GM12865 (cell line): ENCODE measurements around the gene SLC6A13.

ENCODE experiments used
- DNase-seq: peaks from one replicate; pipeline ENCODE4 v3.0.0; 2010; ENCODE audit warnings: low read depth
- H3K4me3 ChIP-seq: 2 replicates; pipeline ENCODE4 v1.5.1; 2011; ENCODE audit warnings: mild to moderate bottlenecking, low read depth, low read length, control low read depth
- CTCF ChIP-seq: IDR thresholded peaks from 2 replicates; pipeline ENCODE4 v1.5.1; 2011; ENCODE audit warnings: low read length, control low read depth, low read depth, inconsistent platforms; ENCODE audit not compliant: insufficient read depth; ENCODE audit errors: missing control alignments

SLC6A13 gene

GRCh38 chr12:201361-201760 lies 61.3 kb downstream of the SLC6A13 start:
- DNase-seq: no peak
- no peak overlapping the region for H3K4me3 ChIP-seq
- no peak for TF ChIP-seq CTCF

GRCh38 chr12:198705-199104 lies 63.9 kb downstream of the SLC6A13 start:
- H3K4me3 ChIP-seq: no peak overlapping the region
- no peak for DNase-seq
- TF ChIP-seq CTCF: no peak

DNA sequence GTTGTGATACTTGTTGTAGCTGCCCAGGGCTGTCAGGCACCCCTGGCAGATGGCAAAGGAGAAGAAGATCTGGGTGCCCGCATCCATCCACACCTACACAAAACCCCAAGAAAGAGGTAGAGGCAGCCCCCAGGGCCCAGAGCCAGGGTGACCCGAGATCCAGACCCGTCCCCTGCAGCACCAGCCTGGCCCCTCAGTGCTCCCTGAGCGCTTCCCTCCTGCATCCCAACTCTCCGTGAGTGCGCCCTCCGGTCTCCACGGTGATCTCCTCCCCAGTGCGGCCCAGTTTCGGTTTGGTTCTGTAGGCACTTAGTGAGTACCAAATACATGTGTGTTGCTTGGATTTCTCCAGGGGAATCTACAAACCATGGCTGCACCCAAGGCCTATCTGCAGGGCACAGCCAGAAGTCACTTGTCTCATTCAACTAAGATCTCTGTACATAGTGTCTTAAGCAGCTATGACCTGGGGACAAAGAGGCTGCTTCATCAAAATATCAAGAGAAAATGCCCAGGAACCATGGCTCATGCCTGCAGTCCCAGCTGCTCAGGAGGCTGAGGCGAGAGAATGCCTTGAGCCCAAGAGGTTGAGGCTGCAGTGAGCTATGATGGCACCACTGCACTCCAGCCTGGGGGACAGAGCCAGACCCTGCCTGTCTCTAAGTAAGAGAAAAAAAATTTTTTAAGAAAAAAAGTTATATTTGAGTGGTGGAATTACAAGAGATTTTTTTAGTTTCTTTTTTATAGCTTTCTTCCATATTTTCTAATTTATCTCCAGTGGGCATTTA lies 64.5 kb downstream of the SLC6A13 start:
- DNase-seq: no peak
- no peak for TF ChIP-seq CTCF
- H3K4me3 ChIP-seq: no peak overlapping the region

- TF ChIP-seq CTCF: no peak
- DNase-seq: no peak
- no peak overlapping the region for H3K4me3 ChIP-seq
Measured at GRCh38 chr12:197347-197746, 65.3 kb downstream of the SLC6A13 start.

- H3K4me3 ChIP-seq: no peak overlapping the region
- DNase-seq: no peak
- no peak for TF ChIP-seq CTCF
Measured at GRCh38 chr12:196436-196835, 66.2 kb downstream of the SLC6A13 start.

DNA sequence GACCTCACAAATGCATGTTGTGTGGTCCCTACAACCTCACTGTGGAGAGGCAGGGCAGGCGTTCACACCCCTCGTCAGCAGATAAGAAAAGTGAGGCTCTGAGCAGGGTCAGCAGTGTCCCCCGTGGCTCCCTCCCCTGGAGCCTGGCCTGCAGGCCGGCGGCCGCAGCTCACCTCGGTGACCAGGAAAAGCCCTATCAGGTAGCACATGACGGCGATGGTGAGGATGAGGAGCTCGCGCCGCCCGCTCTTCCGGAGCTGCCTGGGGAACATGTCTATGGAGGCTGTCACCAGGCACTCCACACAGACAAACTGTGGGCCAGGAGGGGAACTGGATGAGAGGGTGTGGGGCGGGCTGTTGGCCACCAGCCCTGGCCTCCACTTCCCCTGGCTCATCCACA lies 66.7 kb downstream of the SLC6A13 start:
- no peak overlapping the region for H3K4me3 ChIP-seq
- TF ChIP-seq CTCF: no peak
- no peak for DNase-seq

DNA sequence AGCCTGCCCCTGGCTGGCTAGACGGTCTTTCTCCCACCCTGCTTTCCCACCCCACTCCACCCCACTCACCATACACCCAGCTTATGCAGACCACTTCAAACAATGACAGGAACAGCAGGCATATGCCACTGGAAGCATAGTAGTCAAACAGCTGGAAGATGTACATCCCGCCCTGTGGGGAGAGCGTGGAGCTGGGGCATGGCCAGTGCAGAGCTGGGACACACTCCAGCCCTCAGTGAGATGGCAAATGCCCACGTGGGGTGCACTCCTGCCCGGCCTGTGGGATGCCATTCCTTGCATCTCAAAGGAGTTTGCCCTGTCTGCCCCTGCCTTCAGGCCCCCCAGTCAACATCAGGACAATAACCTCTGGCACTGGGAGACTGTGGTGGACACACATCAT lies 67.5 kb downstream of the SLC6A13 start:
- no peak for DNase-seq
- no peak for TF ChIP-seq CTCF
- no peak overlapping the region for H3K4me3 ChIP-seq
